GM23338 (cell line): ENCODE measurements around the gene ANKFN1. TPM values are rescaled to one million over a fixed set of nuclear protein-coding genes. Genes with fewer than 3 reads are reported as not detected.

ENCODE experiments used
- ATAC-seq: fragments of 200-7000 bp; cut with Tn5 transposase; 3 replicates; pipeline ENCODE4 v1.9.1; 2020
- DNase-seq: peaks from one replicate; pipeline ENCODE4 v3.0.0-alpha.2; 2015; ENCODE audit warnings: low spot score
- H2AFZ ChIP-seq: fragments of 200-600 bp; sonication (generic); 2 replicates; pipeline ENCODE4 v1.8.0; 2016; ENCODE audit warnings: antibody characterized with exemption, mild to moderate bottlenecking, moderate library complexity
- H3F3A ChIP-seq: fragments of 200-600 bp; sonication (generic); replicated peaks from 2 replicates; pipeline ENCODE4 v1.8.0; 2017; ENCODE audit warnings: antibody characterized with exemption, mixed run types, low read depth
- H3K27ac ChIP-seq: fragments of 200-600 bp; sonication (generic); 2 replicates; pipeline ENCODE4 v1.6.1; 2016; ENCODE audit warnings: low read depth
- H3K27me3 ChIP-seq: fragments of 200-600 bp; sonication (generic); 2 replicates; pipeline ENCODE4 v1.8.0; 2016; ENCODE audit warnings: mild to moderate bottlenecking, mixed run types, moderate library complexity; ENCODE audit not compliant: insufficient read depth
- H3K36me3 ChIP-seq: fragments of 200-600 bp; sonication (generic); 2 replicates; pipeline ENCODE4 v1.8.0; 2016; ENCODE audit warnings: mild to moderate bottlenecking; ENCODE audit not compliant: insufficient read depth
- H3K4me1 ChIP-seq: fragments of 200-600 bp; sonication (generic); 2 replicates; pipeline ENCODE4 v1.8.0; 2016; ENCODE audit warnings: mild to moderate bottlenecking, moderate library complexity; ENCODE audit not compliant: insufficient read depth
- H3K4me2 ChIP-seq: fragments of 200-600 bp; sonication (generic); 2 replicates; pipeline ENCODE4 v1.7.1; 2017; ENCODE audit warnings: mixed run types
- H3K4me3 ChIP-seq: fragments of 200-600 bp; sonication (generic); 2 replicates; pipeline ENCODE4 v1.6.1; 2016; ENCODE audit warnings: mixed run types
- H3K79me2 ChIP-seq: fragments of 200-600 bp; sonication (generic); replicated peaks from 2 replicates; pipeline ENCODE4 v1.8.0; 2017; ENCODE audit warnings: mild to moderate bottlenecking; ENCODE audit not compliant: insufficient read depth
- H3K9me2 ChIP-seq: fragments of 200-600 bp; sonication (generic); 2 replicates; pipeline ENCODE4 v1.8.0; 2017; ENCODE audit not compliant: insufficient read depth
- H4K20me1 ChIP-seq: fragments of 200-600 bp; sonication (generic); replicated peaks from 2 replicates; pipeline ENCODE4 v1.8.0; 2017; ENCODE audit warnings: mild to moderate bottlenecking; ENCODE audit not compliant: insufficient read depth
- H3K27ac Mint-ChIP-seq: 2 replicates; pipeline ENCODE4 v1.8.0; 2020; ENCODE audit warnings: inconsistent platforms, mild to moderate bottlenecking, moderate library complexity, mixed read lengths
- H3K27me3 Mint-ChIP-seq: 3 replicates; pipeline ENCODE4 v1.8.0; 2022; ENCODE audit warnings: low read depth, mild to moderate bottlenecking, moderate library complexity, mixed read lengths, inconsistent platforms; ENCODE audit not compliant: insufficient read depth, poor library complexity
- H3K36me3 Mint-ChIP-seq: 3 replicates; pipeline ENCODE4 v1.8.0; 2021; ENCODE audit warnings: low read depth, mild to moderate bottlenecking, inconsistent platforms, moderate library complexity, mixed read lengths
- H3K4me1 Mint-ChIP-seq: 3 replicates; pipeline ENCODE4 v1.8.0; 2020; ENCODE audit warnings: mild to moderate bottlenecking, inconsistent platforms, mixed read lengths
- H3K4me3 Mint-ChIP-seq: 3 replicates; pipeline ENCODE4 v1.8.0; 2021; ENCODE audit warnings: moderate library complexity, mild to moderate bottlenecking, inconsistent platforms, mixed read lengths
- H3K9me3 Mint-ChIP-seq: 3 replicates; pipeline ENCODE4 v1.8.0; 2020; ENCODE audit warnings: moderate library complexity, mild to moderate bottlenecking, inconsistent platforms, mixed read lengths
- CREB1 ChIP-seq: fragments of 250-450 bp; sonication (Bioruptor Pico); IDR thresholded peaks from 2 replicates; pipeline ENCODE4 v1.5.0; 2020; ENCODE audit warnings: low read depth, mild to moderate bottlenecking, moderate library complexity
- EZH2 ChIP-seq: fragments of 200-600 bp; sonication (generic); IDR thresholded peaks from one replicate; pipeline ENCODE4 v1.8.0; 2017; ENCODE audit warnings: antibody characterized with exemption, mild to moderate bottlenecking, low read depth; ENCODE audit not compliant: unreplicated experiment
- EZH2phosphoT487 ChIP-seq: fragments of 200-600 bp; sonication (generic); IDR thresholded peaks from one replicate; pipeline ENCODE4 v1.8.1; 2018; ENCODE audit warnings: antibody characterized with exemption; ENCODE audit not compliant: unreplicated experiment
- JUNB ChIP-seq: IDR thresholded peaks from one replicate; pipeline ENCODE4 v1.6.1; 2016; ENCODE audit warnings: antibody characterized with exemption; ENCODE audit not compliant: unreplicated experiment
- NANOG ChIP-seq: IDR thresholded peaks from 2 replicates; pipeline ENCODE4 v1.6.1; 2016; ENCODE audit warnings: antibody characterized with exemption, borderline replicate concordance
- POLR2AphosphoS5 ChIP-seq: IDR thresholded peaks from 2 replicates; pipeline ENCODE4 v1.6.1; 2016; ENCODE audit warnings: antibody characterized with exemption, low read depth
- STAT1 ChIP-seq: IDR thresholded peaks from one replicate; pipeline ENCODE4 v1.6.1; 2016; ENCODE audit warnings: antibody characterized with exemption; ENCODE audit not compliant: unreplicated experiment
- ZNF114 ChIP-seq: fragments of 250-450 bp; sonication (Bioruptor Pico); IDR thresholded peaks from 2 replicates; pipeline ENCODE4 v1.5.0; 2020; ENCODE audit warnings: mild to moderate bottlenecking, moderate library complexity
- ZNF331 ChIP-seq: fragments of 250-450 bp; sonication (Bioruptor Pico); IDR thresholded peaks from 2 replicates; pipeline ENCODE4 v1.5.0; 2020; ENCODE audit warnings: low read depth, mild to moderate bottlenecking, moderate library complexity
- polyA plus RNA-seq: library from polyadenylated mRNA; unstranded; fragments of >200 nt; fragmentation: Nextera tagmentation; extraction: Ambion mirVana; gene quantifications from 2 replicates; pipeline ENCODE4 v1.2.1, GENCODE V29; 2016
- total RNA-seq: library from RNA; depleted of rRNA; stranded (reverse); fragments of >200 nt; shearing (Covaris generic); gene quantifications from 2 replicates; pipeline ENCODE4 v1.2.3, GENCODE V29; 2014
- TF ChIP-seq, protein P1 (sequence below), 2 experiments: fragments of 200-600 bp in 1 of 2; sonication (generic) in 1 of 2; conservative IDR thresholded peaks; 2 replicates each; pipeline versions ENCODE4 v1.5.1 to v1.6.1; 2016 to 2017; ENCODE audit warnings: antibody characterized with exemption in 2 of 2, low read depth in 2 of 2, mild to moderate bottlenecking in 2 of 2, moderate library complexity in 1 of 2
- TF ChIP-seq, protein P2 (sequence below): fragments of 250-450 bp; sonication (Bioruptor Pico); IDR thresholded peaks from 2 replicates; pipeline ENCODE4 v1.5.0; 2020; ENCODE audit warnings: mild to moderate bottlenecking, moderate library complexity
- TF ChIP-seq, protein P3 (sequence below): IDR thresholded peaks from one replicate; pipeline ENCODE4 v1.6.1; 2018; ENCODE audit warnings: antibody characterized with exemption; ENCODE audit not compliant: unreplicated experiment
- TF ChIP-seq, protein P4 (sequence below): IDR thresholded peaks from 2 replicates; pipeline ENCODE4 v1.6.1; 2016; ENCODE audit warnings: antibody characterized with exemption

The ANKFN1 gene
- total and polyA plus RNA-seq, 2 experiments from 2014 or later = not detected

DNA sequence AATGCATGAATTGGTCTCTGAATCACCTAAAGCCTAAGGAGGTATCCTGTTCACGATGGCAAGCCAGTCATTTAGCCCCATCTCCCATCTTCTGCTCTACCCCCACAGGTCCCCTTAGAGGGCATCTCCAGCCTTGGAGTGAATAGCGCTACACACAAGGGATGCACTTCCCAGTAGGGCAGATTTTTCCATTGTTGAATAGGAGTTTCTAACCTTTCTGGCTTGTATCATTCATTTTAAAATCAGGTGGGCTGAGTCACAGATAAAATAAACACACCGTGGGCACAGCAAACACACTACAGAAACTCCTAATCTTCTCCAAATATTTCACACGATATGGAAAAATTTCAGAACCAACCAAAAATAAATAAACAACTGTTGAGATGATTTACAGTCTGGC, 239.0 kb downstream of the ANKFN1 start:
- Mint-ChIP-seq H3K36me3 (no peaks in the 10 kb centered on the region), H3K4me3 (no peak overlapping the region), H3K9me3 (peaks cover 17% of the 10 kb centered on the region), H3K27me3 (peaks cover 4% of the 10 kb centered on the region), H3K4me1 (no peaks in the 10 kb centered on the region), H3K27ac (no peak overlapping the region)
- H2AFZ ChIP-seq = no peak overlapping the region
- H3K79me2 ChIP-seq = no peaks in the 10 kb centered on the region
- no peaks in the 10 kb centered on the region for H3K27me3 ChIP-seq
- no peak for ATAC-seq
- no peak for DNase-seq
- no peaks in the 10 kb centered on the region for H4K20me1 ChIP-seq
- H3K4me3 ChIP-seq = no peak overlapping the region
- H3K36me3 ChIP-seq = no peaks in the 10 kb centered on the region
- no peak overlapping the region for H3K27ac ChIP-seq
- no peaks in the 10 kb centered on the region for H3K9me2 ChIP-seq
- no peaks in the 10 kb centered on the region for H3K4me1 ChIP-seq
- H3K4me2 ChIP-seq = no peak overlapping the region
- no peak for TF ChIP-seq JUNB
- TF ChIP-seq, protein P1, sequence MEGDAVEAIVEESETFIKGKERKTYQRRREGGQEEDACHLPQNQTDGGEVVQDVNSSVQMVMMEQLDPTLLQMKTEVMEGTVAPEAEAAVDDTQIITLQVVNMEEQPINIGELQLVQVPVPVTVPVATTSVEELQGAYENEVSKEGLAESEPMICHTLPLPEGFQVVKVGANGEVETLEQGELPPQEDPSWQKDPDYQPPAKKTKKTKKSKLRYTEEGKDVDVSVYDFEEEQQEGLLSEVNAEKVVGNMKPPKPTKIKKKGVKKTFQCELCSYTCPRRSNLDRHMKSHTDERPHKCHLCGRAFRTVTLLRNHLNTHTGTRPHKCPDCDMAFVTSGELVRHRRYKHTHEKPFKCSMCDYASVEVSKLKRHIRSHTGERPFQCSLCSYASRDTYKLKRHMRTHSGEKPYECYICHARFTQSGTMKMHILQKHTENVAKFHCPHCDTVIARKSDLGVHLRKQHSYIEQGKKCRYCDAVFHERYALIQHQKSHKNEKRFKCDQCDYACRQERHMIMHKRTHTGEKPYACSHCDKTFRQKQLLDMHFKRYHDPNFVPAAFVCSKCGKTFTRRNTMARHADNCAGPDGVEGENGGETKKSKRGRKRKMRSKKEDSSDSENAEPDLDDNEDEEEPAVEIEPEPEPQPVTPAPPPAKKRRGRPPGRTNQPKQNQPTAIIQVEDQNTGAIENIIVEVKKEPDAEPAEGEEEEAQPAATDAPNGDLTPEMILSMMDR (conservative IDR thresholded peaks at IDR 0.05; ENCODE audit: low read depth in 2 of 2) = no peak
- TF ChIP-seq NANOG = no peak
- no peak for TF ChIP-seq CREB1
- no peak for TF ChIP-seq EZH2phosphoT487
- TF ChIP-seq, protein P2, sequence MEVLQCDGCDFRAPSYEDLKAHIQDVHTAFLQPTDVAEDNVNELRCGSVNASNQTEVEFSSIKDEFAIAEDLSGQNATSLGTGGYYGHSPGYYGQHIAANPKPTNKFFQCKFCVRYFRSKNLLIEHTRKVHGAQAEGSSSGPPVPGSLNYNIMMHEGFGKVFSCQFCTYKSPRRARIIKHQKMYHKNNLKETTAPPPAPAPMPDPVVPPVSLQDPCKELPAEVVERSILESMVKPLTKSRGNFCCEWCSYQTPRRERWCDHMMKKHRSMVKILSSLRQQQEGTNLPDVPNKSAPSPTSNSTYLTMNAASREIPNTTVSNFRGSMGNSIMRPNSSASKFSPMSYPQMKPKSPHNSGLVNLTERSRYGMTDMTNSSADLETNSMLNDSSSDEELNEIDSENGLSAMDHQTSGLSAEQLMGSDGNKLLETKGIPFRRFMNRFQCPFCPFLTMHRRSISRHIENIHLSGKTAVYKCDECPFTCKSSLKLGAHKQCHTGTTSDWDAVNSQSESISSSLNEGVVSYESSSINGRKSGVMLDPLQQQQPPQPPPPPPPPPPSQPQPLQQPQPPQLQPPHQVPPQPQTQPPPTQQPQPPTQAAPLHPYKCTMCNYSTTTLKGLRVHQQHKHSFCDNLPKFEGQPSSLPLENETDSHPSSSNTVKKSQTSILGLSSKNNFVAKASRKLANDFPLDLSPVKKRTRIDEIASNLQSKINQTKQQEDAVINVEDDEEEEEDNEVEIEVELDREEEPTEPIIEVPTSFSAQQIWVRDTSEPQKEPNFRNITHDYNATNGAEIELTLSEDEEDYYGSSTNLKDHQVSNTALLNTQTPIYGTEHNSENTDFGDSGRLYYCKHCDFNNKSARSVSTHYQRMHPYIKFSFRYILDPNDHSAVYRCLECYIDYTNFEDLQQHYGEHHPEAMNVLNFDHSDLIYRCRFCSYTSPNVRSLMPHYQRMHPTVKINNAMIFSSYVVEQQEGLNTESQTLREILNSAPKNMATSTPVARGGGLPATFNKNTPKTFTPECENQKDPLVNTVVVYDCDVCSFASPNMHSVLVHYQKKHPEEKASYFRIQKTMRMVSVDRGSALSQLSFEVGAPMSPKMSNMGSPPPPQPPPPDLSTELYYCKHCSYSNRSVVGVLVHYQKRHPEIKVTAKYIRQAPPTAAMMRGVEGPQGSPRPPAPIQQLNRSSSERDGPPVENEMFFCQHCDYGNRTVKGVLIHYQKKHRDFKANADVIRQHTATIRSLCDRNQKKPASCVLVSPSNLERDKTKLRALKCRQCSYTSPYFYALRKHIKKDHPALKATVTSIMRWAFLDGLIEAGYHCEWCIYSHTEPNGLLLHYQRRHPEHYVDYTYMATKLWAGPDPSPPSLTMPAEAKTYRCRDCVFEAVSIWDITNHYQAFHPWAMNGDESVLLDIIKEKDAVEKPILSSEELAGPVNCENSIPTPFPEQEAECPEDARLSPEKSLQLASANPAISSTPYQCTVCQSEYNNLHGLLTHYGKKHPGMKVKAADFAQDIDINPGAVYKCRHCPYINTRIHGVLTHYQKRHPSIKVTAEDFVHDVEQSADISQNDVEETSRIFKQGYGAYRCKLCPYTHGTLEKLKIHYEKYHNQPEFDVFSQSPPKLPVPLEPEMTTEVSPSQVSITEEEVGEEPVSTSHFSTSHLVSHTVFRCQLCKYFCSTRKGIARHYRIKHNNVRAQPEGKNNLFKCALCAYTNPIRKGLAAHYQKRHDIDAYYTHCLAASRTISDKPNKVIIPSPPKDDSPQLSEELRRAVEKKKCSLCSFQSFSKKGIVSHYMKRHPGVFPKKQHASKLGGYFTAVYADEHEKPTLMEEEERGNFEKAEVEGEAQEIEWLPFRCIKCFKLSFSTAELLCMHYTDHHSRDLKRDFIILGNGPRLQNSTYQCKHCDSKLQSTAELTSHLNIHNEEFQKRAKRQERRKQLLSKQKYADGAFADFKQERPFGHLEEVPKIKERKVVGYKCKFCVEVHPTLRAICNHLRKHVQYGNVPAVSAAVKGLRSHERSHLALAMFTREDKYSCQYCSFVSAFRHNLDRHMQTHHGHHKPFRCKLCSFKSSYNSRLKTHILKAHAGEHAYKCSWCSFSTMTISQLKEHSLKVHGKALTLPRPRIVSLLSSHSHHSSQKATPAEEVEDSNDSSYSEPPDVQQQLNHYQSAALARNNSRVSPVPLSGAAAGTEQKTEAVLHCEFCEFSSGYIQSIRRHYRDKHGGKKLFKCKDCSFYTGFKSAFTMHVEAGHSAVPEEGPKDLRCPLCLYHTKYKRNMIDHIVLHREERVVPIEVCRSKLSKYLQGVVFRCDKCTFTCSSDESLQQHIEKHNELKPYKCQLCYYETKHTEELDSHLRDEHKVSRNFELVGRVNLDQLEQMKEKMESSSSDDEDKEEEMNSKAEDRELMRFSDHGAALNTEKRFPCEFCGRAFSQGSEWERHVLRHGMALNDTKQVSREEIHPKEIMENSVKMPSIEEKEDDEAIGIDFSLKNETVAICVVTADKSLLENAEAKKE = no peak
- no peak for TF ChIP-seq POLR2AphosphoS5
- no peak for TF ChIP-seq EZH2
- TF ChIP-seq ZNF114 (CRISPR knock-in tag) = no peak
- TF ChIP-seq, protein P3, sequence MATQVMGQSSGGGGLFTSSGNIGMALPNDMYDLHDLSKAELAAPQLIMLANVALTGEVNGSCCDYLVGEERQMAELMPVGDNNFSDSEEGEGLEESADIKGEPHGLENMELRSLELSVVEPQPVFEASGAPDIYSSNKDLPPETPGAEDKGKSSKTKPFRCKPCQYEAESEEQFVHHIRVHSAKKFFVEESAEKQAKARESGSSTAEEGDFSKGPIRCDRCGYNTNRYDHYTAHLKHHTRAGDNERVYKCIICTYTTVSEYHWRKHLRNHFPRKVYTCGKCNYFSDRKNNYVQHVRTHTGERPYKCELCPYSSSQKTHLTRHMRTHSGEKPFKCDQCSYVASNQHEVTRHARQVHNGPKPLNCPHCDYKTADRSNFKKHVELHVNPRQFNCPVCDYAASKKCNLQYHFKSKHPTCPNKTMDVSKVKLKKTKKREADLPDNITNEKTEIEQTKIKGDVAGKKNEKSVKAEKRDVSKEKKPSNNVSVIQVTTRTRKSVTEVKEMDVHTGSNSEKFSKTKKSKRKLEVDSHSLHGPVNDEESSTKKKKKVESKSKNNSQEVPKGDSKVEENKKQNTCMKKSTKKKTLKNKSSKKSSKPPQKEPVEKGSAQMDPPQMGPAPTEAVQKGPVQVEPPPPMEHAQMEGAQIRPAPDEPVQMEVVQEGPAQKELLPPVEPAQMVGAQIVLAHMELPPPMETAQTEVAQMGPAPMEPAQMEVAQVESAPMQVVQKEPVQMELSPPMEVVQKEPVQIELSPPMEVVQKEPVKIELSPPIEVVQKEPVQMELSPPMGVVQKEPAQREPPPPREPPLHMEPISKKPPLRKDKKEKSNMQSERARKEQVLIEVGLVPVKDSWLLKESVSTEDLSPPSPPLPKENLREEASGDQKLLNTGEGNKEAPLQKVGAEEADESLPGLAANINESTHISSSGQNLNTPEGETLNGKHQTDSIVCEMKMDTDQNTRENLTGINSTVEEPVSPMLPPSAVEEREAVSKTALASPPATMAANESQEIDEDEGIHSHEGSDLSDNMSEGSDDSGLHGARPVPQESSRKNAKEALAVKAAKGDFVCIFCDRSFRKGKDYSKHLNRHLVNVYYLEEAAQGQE = no peak
- TF ChIP-seq, protein P4, sequence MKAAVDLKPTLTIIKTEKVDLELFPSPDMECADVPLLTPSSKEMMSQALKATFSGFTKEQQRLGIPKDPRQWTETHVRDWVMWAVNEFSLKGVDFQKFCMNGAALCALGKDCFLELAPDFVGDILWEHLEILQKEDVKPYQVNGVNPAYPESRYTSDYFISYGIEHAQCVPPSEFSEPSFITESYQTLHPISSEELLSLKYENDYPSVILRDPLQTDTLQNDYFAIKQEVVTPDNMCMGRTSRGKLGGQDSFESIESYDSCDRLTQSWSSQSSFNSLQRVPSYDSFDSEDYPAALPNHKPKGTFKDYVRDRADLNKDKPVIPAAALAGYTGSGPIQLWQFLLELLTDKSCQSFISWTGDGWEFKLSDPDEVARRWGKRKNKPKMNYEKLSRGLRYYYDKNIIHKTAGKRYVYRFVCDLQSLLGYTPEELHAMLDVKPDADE = no peak
- no peak for TF ChIP-seq STAT1
- no peak for TF ChIP-seq ZNF331 (CRISPR knock-in tag)
- no peaks in the 10 kb centered on the region for H3F3A ChIP-seq
